HG02798 (cell line): ENCODE data around the gene AFF1.

Source experiments
- ATAC-seq: cut with Tn5 transposase; IDR thresholded peaks from one replicate; pipeline ENCODE4 v1.9.1; 2021; ENCODE audit warnings: mild to moderate bottlenecking; ENCODE audit not compliant: unreplicated experiment, poor library complexity

AFF1 gene

DNA sequence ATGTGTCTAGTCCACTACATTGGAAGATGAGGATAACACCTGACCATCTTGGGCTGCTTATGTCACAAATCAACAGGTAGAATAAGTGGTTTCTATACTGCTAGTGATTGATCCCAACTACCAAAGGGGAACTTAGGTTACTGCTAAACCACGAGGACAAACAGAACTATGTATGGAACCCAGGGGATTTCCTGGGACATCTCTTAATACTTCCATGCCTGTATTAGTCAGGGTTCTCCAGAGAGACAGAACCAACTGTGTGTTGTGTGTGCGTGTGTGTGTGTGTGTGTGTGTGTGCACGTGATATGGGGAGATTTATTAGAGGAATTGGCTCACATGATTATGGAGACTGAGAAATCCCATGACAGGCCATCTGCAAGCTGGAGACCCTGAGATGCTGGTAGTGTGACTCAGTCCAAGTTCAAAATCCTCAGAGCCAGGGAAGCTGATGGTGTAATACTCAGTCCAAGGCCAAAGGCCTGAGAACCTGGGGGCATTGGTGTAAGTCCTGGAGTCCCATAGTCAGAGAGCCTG is 16.2 kb upstream of the AFF1 start:
- ATAC-seq = no peak

GRCh38 chr4:86919561-86920223 is 15.1 kb upstream of the AFF1 start:
- no peak for ATAC-seq

- ATAC-seq = no peak
These were observed 13.1 kb upstream of the AFF1 start for GRCh38 chr4:86921608-86922252.

DNA sequence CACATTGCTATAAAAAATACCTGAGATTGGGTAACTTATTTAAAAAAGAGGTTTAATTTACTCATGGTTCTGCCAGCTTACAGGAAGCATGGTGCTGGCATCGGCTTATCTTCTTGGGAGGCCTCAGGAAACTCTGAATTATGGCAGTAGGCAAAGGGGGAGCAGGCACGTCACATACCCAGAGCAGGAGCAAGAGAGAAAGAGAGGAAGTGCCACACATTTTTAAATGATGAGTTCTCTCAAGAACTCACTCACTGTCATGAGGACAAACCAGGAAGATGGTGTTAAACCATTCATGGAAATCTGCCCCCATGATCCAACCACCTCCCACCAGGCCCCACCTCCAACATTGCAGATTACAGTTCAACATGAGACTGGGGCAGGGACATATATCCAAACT is 10.0 kb upstream of the AFF1 start:
- no peak for ATAC-seq

DNA sequence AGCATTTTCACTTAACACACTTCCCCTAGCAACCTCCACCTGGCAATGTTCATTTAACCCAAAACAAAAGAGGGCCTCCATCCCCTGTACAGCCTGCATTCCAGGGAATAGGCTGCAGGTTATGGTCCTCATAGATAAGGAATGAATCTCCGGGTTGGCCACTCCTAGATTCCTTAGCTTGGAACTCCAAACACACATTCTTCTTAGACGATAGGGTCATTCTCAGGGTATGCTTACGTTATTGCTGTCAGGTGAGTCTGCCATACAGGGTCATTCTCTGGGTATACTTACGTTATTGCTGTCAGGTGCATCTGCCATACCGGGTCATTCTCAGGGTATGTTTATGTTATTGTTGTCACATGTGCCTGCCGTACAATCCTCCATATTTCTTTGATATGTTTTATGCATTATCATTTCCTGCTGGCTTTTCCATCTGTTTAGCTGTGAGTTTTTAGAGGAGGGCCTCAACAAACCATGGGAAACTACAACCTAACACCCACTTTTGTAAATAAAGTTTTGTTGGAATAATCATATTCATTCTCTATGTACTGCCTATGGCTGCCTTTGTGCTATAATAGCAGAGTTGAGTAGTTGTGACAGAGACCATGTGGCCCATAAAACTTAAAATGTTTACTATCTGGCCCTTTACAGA is 8.2 kb upstream of the AFF1 start:
- no peak for ATAC-seq

DNA sequence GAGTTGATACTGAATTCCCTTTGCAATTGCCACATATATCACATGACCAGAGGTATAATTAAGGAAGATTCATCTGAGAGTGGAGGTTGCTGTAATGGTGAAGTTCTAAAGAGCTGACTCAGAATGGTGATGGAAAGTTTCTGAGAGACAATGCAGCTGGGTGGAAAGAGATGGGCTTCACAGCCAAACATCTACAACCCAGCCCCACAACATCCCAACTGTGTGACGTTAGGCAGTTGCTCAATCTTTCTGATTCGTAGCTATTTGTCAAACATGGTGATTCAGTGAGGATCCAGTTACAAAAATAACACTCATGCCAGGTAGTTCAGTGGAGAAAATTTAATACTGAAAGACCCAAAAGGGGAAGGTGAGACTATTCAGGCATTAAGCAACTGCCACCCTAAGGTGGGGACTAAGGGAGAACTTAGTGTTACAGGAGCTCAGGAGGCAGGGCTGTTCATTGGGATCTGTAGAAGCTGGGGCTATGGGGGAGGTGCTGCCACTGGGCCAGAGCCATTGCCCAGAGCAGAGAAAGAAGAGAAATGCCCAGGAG is 6.9 kb upstream of the AFF1 start:
- ATAC-seq = no peak

GRCh38 chr4:86928400-86929255 is 6.2 kb upstream of the AFF1 start:
- ATAC-seq = no peak

GRCh38 chr4:86934147-86934770 is 552 bp upstream of the AFF1 start:
- ATAC-seq = no peak

DNA sequence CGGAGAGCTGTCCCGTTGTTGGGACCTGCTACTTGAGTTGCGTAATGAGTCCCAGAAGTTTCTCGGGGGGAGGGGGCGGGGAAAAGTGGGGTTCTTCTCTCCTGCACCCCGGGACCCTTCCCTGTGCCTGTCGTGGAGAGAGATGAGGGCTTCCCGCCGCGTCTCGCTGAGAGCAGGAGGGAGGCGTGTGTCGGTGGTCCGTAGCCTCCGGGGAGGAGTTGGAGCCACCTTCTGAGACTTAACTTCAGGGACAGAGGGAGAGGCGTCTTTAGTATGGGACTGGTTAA is 698 bp downstream of the AFF1 start:
- ATAC-seq = no peak

GRCh38 chr4:86935853-86936733 is 1.3 kb downstream of the AFF1 start:
- ATAC-seq = peak; percentile 29

GRCh38 chr4:86938771-86939520 is 4.1 kb downstream of the AFF1 start:
- ATAC-seq = no peak

GRCh38 chr4:86939729-86940575 is 5.1 kb downstream of the AFF1 start:
- ATAC-seq = peak; percentile 65

DNA sequence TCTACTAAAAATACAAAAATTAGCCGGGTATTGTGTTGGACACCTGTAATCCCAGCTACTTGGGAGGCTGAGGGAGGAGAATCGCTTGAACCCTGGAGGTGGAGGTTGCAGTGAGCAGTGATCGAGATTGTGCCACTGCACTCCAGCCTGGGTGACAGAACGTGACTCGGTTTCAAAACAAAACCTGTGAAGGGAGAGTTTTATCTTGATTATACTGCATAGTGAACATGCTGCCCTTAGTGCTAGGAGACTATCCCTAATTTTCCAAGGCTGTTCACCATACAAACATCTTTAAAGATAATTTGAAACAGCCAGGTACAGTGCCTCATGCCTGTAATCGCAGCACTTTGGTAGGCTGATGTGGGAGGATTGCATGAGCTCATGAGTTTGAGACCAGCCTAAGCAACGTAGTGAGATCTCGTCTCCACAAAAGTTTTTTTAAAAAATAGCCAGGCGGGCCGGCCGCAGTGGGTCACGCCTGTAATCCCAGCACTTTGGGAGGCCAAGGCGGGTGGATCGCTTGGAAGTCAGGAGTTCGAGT is 6.2 kb downstream of the AFF1 start:
- ATAC-seq = no peak

- no peak for ATAC-seq
These were observed 7.4 kb downstream of the AFF1 start for GRCh38 chr4:86942185-86942666.

DNA sequence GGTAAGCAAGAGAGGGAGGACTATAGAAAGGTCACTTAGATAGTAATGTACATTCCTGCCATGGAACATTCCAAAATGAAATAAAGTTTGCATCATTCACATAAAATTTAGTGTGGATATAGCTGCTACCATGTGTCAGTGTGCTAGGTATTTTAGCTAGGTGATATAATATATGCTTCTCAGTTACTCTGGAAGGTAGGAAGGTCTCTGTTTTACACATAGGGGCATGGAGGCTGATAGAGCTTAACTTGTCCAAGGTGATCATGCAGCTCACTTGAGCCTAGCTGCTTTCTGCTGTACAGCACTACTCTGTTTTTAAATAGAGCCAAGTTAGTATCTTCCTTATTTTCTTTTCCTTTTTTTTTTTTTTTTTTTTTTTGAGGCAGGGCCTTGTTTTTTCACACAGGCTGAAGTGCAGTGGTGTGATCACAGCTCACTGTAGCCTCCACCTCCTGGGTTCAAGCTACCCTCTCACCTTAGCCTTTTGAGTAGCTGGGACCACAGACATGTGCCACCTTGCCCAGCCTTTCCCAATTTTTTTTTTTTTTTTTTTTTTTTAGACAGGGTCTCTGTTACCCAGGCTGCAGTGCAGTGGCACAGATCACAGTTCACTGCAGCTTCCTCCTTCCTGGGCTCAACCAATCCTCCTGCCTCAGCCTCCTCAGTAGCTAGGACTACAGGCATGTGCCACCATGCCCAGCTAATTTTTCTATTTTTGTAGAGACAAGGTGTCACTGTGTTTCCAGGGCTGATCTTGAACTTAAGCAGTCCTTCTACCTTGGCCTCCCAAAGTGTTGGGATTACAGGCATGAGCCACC is 10.4 kb downstream of the AFF1 start:
- ATAC-seq = no peak

DNA sequence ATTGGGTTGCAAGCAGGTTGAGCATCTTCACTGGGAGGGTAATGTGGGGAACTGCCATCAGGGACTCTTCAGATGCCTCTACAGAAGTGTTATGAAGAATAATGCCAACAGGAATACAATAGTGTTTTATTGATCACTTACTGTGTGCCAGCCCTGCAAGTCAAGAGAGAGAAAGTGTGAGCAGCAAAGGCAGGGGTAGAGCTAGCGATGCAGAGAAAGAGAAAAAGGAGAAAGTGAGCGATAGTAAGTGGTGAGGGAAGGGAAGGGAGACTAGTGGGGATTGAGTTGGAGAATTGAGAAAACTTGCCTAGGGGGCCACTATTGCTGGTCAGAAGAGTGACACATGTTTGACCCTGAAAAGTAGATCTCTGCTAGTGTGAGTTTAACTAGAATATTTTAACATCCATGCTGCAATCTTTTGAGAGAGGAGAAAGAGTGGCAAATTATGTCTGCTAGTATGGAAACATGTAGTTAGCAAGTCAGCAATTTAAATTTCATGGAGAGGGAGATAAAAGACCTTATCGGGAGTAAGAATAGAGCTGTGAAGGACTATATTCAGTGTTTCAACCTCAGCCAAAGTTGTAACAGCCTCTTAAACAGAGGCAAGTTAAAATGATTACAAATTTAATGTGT is 12.2 kb downstream of the AFF1 start:
- peak; percentile 8 for ATAC-seq
